PC-3 (cell line): ENCODE data around the gene PCDHGB4. TPM values are rescaled to one million over a fixed set of nuclear protein-coding genes. Genes with fewer than 3 reads are reported as not detected.
"Not testable (repeated sequence)": the region's sequence is repeated elsewhere in the genome, so short reads cannot be mapped to it uniquely, and the experiment has no call there.

Experiments used
- ATAC-seq: fragments of 200-7000 bp; cut with Tn5 transposase; 2 replicates; pipeline ENCODE4 v1.9.1; 2020; ENCODE audit warnings: mild to moderate bottlenecking, moderate library complexity
- BruUV-seq: library from RNA; stranded (reverse); fragments of 400-500 nt; replicated peaks from 2 replicates; lab custom pipeline; 2021; lab: Mats Ljungman, UMichigan
- CTCF ChIA-PET: fragments of 300-600 bp; sonication (Branson Sonifier 250); formaldehyde crosslinking; loops from one replicate; lab custom pipeline; 2022; ENCODE audit warnings: antibody characterized with exemption; lab: Charles Lee
- POLR2A ChIA-PET: fragments of 300-600 bp; sonication (Branson Sonifier 250); formaldehyde crosslinking; loops from one replicate; lab custom pipeline; 2022; ENCODE audit warnings: antibody characterized with exemption; ENCODE audit not compliant: unreplicated experiment; lab: Charles Lee
- DNase-seq: peaks from one replicate; pipeline ENCODE4 v3.0.0-alpha.2; 2015
- H2AFZ ChIP-seq: fragments of 300-600 bp; sonication (generic); 2 replicates; pipeline ENCODE4 v1.6.0; 2016; ENCODE audit warnings: antibody characterized with exemption, low read length
- H3F3A ChIP-seq: fragments of 300-600 bp; sonication (generic); one replicate; pipeline ENCODE4 v1.6.0; 2017; ENCODE audit warnings: antibody characterized with exemption, low read length, control low read depth, mild to moderate bottlenecking; ENCODE audit not compliant: unreplicated experiment
- H3K27ac ChIP-seq: fragments of 300-600 bp; sonication (generic); 2 replicates; pipeline ENCODE4 v1.5.1; 2016; ENCODE audit warnings: mild to moderate bottlenecking, low read length
- H3K27me3 ChIP-seq: fragments of 300-600 bp; sonication (generic); 2 replicates; pipeline ENCODE4 v1.6.1; 2016; ENCODE audit warnings: low read length, mixed read lengths
- H3K36me3 ChIP-seq: fragments of 300-600 bp; sonication (generic); 2 replicates; pipeline ENCODE4 v1.6.1; 2016; ENCODE audit warnings: low read depth, mixed run types, low read length, mixed read lengths
- H3K4me1 ChIP-seq: fragments of 300-600 bp; sonication (generic); 2 replicates; pipeline ENCODE4 v1.5.1; 2016; ENCODE audit warnings: low read length; ENCODE audit not compliant: insufficient read depth
- H3K4me2 ChIP-seq: fragments of 300-600 bp; sonication (generic); 2 replicates; pipeline ENCODE4 v1.6.0; 2016; ENCODE audit warnings: low read length
- H3K4me3 ChIP-seq: fragments of 300-600 bp; sonication (generic); 2 replicates; pipeline ENCODE4 v1.5.1; 2016; ENCODE audit warnings: mild to moderate bottlenecking, low read length, mixed read lengths
- H3K79me2 ChIP-seq: fragments of 300-600 bp; sonication (generic); 2 replicates; pipeline ENCODE4 v1.6.1; 2017; ENCODE audit warnings: low read length, mixed read lengths
- H3K9ac ChIP-seq: fragments of 300-600 bp; sonication (generic); 2 replicates; pipeline ENCODE4 v1.6.0; 2016; ENCODE audit warnings: mild to moderate bottlenecking, low read length
- H3K9me2 ChIP-seq: fragments of 300-600 bp; sonication (generic); replicated peaks from 2 replicates; pipeline ENCODE4 v1.6.1; 2016; ENCODE audit warnings: mixed run types, low read length, mixed read lengths
- H3K9me3 ChIP-seq: fragments of 300-600 bp; sonication (generic); 2 replicates; pipeline ENCODE4 v1.6.1; 2016; ENCODE audit warnings: low read length, mixed read lengths
- H4K20me1 ChIP-seq: fragments of 300-600 bp; sonication (generic); 2 replicates; pipeline ENCODE4 v1.6.1; 2016; ENCODE audit warnings: low read length, mixed read lengths
- CTCF ChIP-seq: fragments of 300-600 bp; sonication (generic); conservative IDR thresholded peaks from 2 replicates; pipeline ENCODE4 v1.5.1; 2017; ENCODE audit warnings: antibody characterized with exemption, low read depth, mild to moderate bottlenecking, low read length
- EZH2 ChIP-seq: fragments of 300-600 bp; sonication (generic); IDR thresholded peaks from one replicate; pipeline ENCODE4 v1.6.1; 2017; ENCODE audit warnings: antibody characterized with exemption, mild to moderate bottlenecking, low read length; ENCODE audit not compliant: unreplicated experiment
- EZH2phosphoT487 ChIP-seq: fragments of 300-600 bp; sonication (generic); IDR thresholded peaks from 2 replicates; pipeline ENCODE4 v1.6.1; 2018; ENCODE audit warnings: mild to moderate bottlenecking, antibody characterized with exemption, low read length, borderline replicate concordance
- intact Hi-C: fragments of 100-400 bp; cut with micrococcal nuclease; formaldehyde crosslinking; loops from 2 replicates; pipeline ENCODE4 v1.9.0; 2023
- total RNA-seq: library from RNA; depleted of rRNA; stranded (reverse); fragments of >200 nt; gene quantifications from 2 replicates; pipeline ENCODE4 v1.2.3, GENCODE V29; 2014

The PCDHGB4 gene
- total RNA-seq, 1 experiment from 2014 or later: 0.73 TPM

- H3K36me3 ChIP-seq: no peaks in the 10 kb centered on the region
- no peak within 1 kb of the TSS for H3K27ac ChIP-seq
- H3K9me3 ChIP-seq: 0 out of 2 replicates have a peak, but pooled peaks cover 4% of the 10 kb centered on the region
- H2AFZ ChIP-seq: no peak within 1 kb of the TSS
- ATAC-seq: no peak
- H3K79me2 ChIP-seq: no peaks in the 10 kb centered on the region
- ChIA-PET POLR2A (interaction anchor here (0.6 kb wide), 1 partner anchor 42 kb away, joined by 10 read pairs; no protein-coding TSS in a partner anchor), CTCF (no interaction called here)
- no peaks in the 10 kb centered on the region for H4K20me1 ChIP-seq
- H3K9me2 ChIP-seq: no peaks in the 10 kb centered on the region
- H3K4me3 ChIP-seq: no peak within 1 kb of the TSS
- H3K4me2 ChIP-seq: no peak within 1 kb of the TSS
- no peaks in the 10 kb centered on the region for H3K4me1 ChIP-seq
- no peaks in the 10 kb centered on the region for H3K27me3 ChIP-seq
- DNase-seq: no peak
- intact Hi-C loops: no loop called here
- BruUV-seq: no TSS peak
- H3K9ac ChIP-seq: no peak within 1 kb of the TSS
- no peaks in the 10 kb centered on the region for H3F3A ChIP-seq
- no peak for TF ChIP-seq EZH2phosphoT487
Observed at GRCh38 chr5:141430332-141431113, 43.0 kb downstream of the PCDHGB4 start, which contains the start of gene PCDHGA12. PCDHGA12 (plus strand) TSS chr5:141430507; CDS start chr5:141430760, 253 bp downstream.

GRCh38 chr5:141431286-141431685 is 43.8 kb downstream of the PCDHGB4 start:
- Histone ChIP-seq H2AFZ (no peak overlapping the region), H3K9me3 (0 out of 2 replicates have a peak, but pooled peaks cover 4% of the 10 kb centered on the region)
- no peak for ATAC-seq

GRCh38 chr5:141432308-141432707 is 44.8 kb downstream of the PCDHGB4 start:
- H3K27ac ChIP-seq, H3K4me1 ChIP-seq, H2AFZ ChIP-seq, DNase-seq, BruUV-seq, H3K4me2 ChIP-seq, POLR2A ChIA-PET, ATAC-seq, H4K20me1 ChIP-seq, H3K4me3 ChIP-seq, CTCF ChIA-PET, H3K9me2 ChIP-seq, H3F3A ChIP-seq, H3K9ac ChIP-seq, H3K79me2 ChIP-seq, H3K27me3 ChIP-seq, intact Hi-C loops, H3K9me3 ChIP-seq, H3K36me3 ChIP-seq: not testable (repeated sequence)

More at GRCh38 chr5:141431286-141431685, 43.8 kb downstream of the PCDHGB4 start:
- Histone ChIP-seq H3K79me2 (no peaks in the 10 kb centered on the region), H3K4me1 (no peaks in the 10 kb centered on the region), H3K4me2 (no peak overlapping the region), H3K27me3 (no peaks in the 10 kb centered on the region), H3F3A (no peaks in the 10 kb centered on the region), H3K4me3 (no peak overlapping the region), H3K9ac (no peak overlapping the region), H3K27ac (no peak overlapping the region), H3K36me3 (no peaks in the 10 kb centered on the region), H3K9me2 (no peaks in the 10 kb centered on the region), H4K20me1 (no peaks in the 10 kb centered on the region)
- no peak for DNase-seq
- intact Hi-C loops: no loop called here
- ChIA-PET POLR2A (no interaction called here), CTCF (no interaction called here)
- TF ChIP-seq EZH2phosphoT487 (no peak), EZH2 (no peak), CTCF (no peak)
- BruUV-seq: no TSS peak

- H3K9ac ChIP-seq, POLR2A ChIA-PET, BruUV-seq, H3K9me2 ChIP-seq, H3K36me3 ChIP-seq, H3K9me3 ChIP-seq, ATAC-seq, CTCF ChIA-PET, DNase-seq, H3K27me3 ChIP-seq, intact Hi-C loops, H3K79me2 ChIP-seq, H3K4me1 ChIP-seq, H3K4me3 ChIP-seq, H2AFZ ChIP-seq, H4K20me1 ChIP-seq, H3K4me2 ChIP-seq, H3K27ac ChIP-seq, H3F3A ChIP-seq: not testable (repeated sequence)
Observed at GRCh38 chr5:141432726-141433125, 45.2 kb downstream of the PCDHGB4 start.
